BLaER1 treated with 17β-estradiol and CSF1 and Interleukin-3, amounts not matched to agents 10 nM and 100 nM (cell line): ENCODE results near the gene FUT4.
"Not testable (repeated sequence)": the region's sequence is repeated elsewhere in the genome, so short reads cannot be mapped to it uniquely, and the experiment has no call there.

Experiments used
- H3K27ac ChIP-seq, 11 experiments: shearing (Covaris generic); formaldehyde crosslinking; 2 replicates each; pipeline ENCODE4 v1.8.1; 2022
- H3K27me3 ChIP-seq, 11 experiments: shearing (Covaris generic); formaldehyde crosslinking; 2 replicates each; pipeline ENCODE4 v1.8.1; 2022
- H3K36me3 ChIP-seq, 11 experiments: shearing (Covaris generic); formaldehyde crosslinking; 2 replicates each; pipeline ENCODE4 v1.8.1; 2022
- H3K4me1 ChIP-seq, 10 experiments: shearing (Covaris generic); formaldehyde crosslinking; 2 replicates each; pipeline ENCODE4 v1.8.1; 2022
- H3K4me2 ChIP-seq, 11 experiments: shearing (Covaris generic); formaldehyde crosslinking; 2 replicates each; pipeline ENCODE4 v1.8.1; 2022
- H3K4me3 ChIP-seq, 10 experiments: shearing (Covaris generic); formaldehyde crosslinking; 2 replicates each; pipeline ENCODE4 v1.8.1; 2022
- H3K9ac ChIP-seq, 11 experiments: shearing (Covaris generic); formaldehyde crosslinking; 2 replicates each; pipeline ENCODE4 v1.8.1; 2022
- H3K9me3 ChIP-seq, 11 experiments: shearing (Covaris generic); formaldehyde crosslinking; replicated peaks in 1 of 11; 2 replicates each; pipeline ENCODE4 v1.8.1; 2022
- H4K20me1 ChIP-seq, 11 experiments: shearing (Covaris generic); formaldehyde crosslinking; 2 replicates each; pipeline ENCODE4 v1.8.1; 2022
- Cebpa-rat ChIP-seq, 11 experiments: shearing (Covaris generic); IDR thresholded peaks; 2 replicates each; pipeline ENCODE4 v1.8.1; 2022

Gene FUT4

DNA sequence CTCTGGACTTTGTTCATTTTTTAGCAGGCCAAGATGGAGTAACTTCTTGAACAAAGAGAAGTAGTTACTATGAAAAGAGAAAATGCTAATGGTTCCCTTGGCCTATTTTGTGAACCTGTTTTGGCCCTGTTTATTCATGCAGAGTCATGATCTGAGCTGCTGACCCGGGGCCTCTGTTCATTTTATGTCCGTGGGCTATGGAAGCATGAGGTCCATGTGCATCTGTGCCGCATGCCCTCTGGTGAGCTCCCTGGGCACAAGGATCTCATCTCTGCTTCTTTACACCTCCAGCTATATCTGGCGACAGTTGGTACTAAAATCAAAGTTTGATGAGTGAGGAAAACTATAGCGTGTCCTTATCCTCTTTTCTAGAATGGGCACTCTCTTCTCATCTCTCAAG, 24.5 kb downstream of the FUT4 start:
- Histone ChIP-seq H3K4me3 (no peak overlapping the region), H3K4me2 (no peak overlapping the region), H3K9ac (no peak overlapping the region), H3K9me3 (peaks cover 0 to 28% (median 4%) of the 10 kb centered on the region in 11 experiments; a peak in 12 of 22 replicates), H3K27ac (no peak overlapping the region), H3K4me1 (peaks cover 0 to 11% (median 6%) of the 10 kb centered on the region in 10 experiments; a peak in 10 of 20 replicates), H3K27me3 (no peaks in the 10 kb centered on the region), H4K20me1 (no peaks in the 10 kb centered on the region), H3K36me3 (no peaks in the 10 kb centered on the region)
- no peak for TF ChIP-seq Cebpa-rat (IDR thresholded peaks at IDR 0.05)

- H3K4me2 ChIP-seq = no peak overlapping the region
- H3K9me3 ChIP-seq = peaks cover 0 to 30% (median 4%) of the 10 kb centered on the region in 11 experiments; a peak in 12 of 22 replicates
- H3K9ac ChIP-seq = no peak overlapping the region
- H3K27me3 ChIP-seq = no peaks in the 10 kb centered on the region
- no peak overlapping the region for H3K27ac ChIP-seq
- peaks cover 0 to 6% (median 4%) of the 10 kb centered on the region in 10 experiments; a peak in 9 of 20 replicates for H3K4me1 ChIP-seq
- H3K36me3 ChIP-seq = no peaks in the 10 kb centered on the region
- H3K4me3 ChIP-seq = no peak overlapping the region
- no peaks in the 10 kb centered on the region for H4K20me1 ChIP-seq
- no peak for TF ChIP-seq Cebpa-rat (IDR thresholded peaks at IDR 0.05)
Observed at GRCh38 chr11:94568717-94569116, 25.0 kb downstream of the FUT4 start.

DNA sequence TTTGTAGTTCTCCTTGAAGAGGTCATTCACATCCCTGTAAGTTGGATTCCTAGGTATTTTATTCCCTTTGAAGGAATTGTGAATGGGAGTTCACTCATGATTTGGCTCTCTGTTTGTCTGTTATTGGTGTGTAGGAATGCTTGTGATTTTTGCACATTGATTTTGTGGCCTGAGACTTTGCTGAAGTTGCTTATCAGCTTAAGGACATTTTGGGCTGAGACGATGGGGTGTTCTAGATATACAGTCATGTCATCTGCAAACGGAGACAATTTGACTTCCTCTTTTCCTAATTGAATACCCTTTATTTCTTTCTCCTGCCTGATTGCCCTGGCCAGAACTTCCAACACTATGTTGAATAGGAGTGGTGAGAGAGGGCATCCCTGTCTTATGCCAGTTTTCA, 29.3 kb downstream of the FUT4 start:
- not testable (repeated sequence) for H3K9ac ChIP-seq, H3K4me2 ChIP-seq, H3K27ac ChIP-seq, H3K27me3 ChIP-seq, H4K20me1 ChIP-seq, H3K4me3 ChIP-seq, H3K36me3 ChIP-seq
- Histone ChIP-seq H3K4me1 (peaks cover 0 to 39% (median 11%) of the 10 kb centered on the region in 10 experiments; a peak in 14 of 20 replicates), H3K9me3 (peaks cover 0 to 33% (median 4%) of the 10 kb centered on the region in 11 experiments; a peak in 11 of 22 replicates)

GRCh38 chr11:94574193-94574961, 30.7 kb downstream of the FUT4 start:
- Histone ChIP-seq H3K9me3 (peaks cover 0 to 33% (median 4%) of the 10 kb centered on the region in 11 experiments; a peak in 11 of 22 replicates), H3K27me3 (no peaks in the 10 kb centered on the region), H3K4me1 (peaks cover 0 to 53% (median 24%) of the 10 kb centered on the region in 10 experiments; a peak in 17 of 20 replicates), H3K4me3 (no peak overlapping the region), H3K9ac (peak overlapping the region in 5 of 11 experiments; percentile 6 to 48 (median 28); a peak in 4 of 22 replicates), H3K27ac (peak overlapping the region in 6 of 11 experiments; percentile 11 to 74 (median 61); a peak in 11 of 22 replicates), H3K4me2 (peak overlapping the region in 7 of 11 experiments; percentile 11 to 67 (median 36); a peak in 12 of 22 replicates), H4K20me1 (no peaks in the 10 kb centered on the region), H3K36me3 (no peaks in the 10 kb centered on the region)
- peak in 2 of 11 experiments; percentile 34 to 57; a peak in 2 of 22 replicates for TF ChIP-seq Cebpa-rat (IDR thresholded peaks at IDR 0.05)

DNA sequence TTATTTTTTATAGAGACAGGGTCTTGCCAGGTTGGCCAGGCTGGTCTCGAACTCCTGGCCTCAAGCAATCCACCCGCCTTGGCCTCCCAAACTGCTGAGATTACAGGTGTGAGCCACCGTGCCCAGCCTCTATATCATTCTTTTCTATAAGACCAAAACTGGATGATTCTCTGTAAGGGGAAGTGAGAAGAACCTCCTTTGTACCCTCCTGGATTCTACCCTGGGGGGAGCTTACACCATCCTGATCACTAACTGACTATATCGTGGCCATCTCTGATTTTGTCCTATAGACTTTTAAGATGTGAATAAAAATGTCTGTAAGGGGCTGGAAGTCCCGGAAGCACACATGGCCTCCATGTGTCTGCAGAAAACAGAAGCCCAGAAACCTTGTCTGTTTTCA, 32.6 kb downstream of the FUT4 start:
- no peak overlapping the region for H3K9ac ChIP-seq
- TF ChIP-seq Cebpa-rat (IDR thresholded peaks at IDR 0.05) = no peak

DNA sequence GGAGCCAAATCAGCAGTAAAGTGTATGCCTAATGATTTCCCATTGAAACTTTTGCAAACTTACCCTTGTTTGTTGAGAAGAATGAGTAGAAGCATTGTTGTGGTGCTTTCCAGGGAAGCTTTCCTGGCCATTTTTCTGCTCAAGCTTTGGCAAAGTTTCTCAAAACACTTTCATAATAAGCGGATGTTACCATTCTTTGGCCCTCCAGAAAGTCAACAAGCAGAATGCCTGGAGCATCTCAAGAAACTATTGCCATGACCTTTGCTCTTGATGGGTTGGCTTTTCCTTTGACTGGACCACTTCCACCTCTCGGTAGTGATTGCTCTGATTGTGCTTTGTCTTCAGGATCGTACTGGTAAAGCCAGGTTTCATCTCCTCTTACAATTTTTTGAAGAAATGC, 34.1 kb downstream of the FUT4 start:
- peaks cover 0 to 80% (median 41%) of the 10 kb centered on the region in 10 experiments; a peak in 17 of 20 replicates for H3K4me1 ChIP-seq
- TF ChIP-seq Cebpa-rat (IDR thresholded peaks at IDR 0.05) = no peak

More for the DNA sequence above, 32.6 kb downstream of the FUT4 start:
- Histone ChIP-seq H3K9me3 (peaks cover 0 to 25% (median 4%) of the 10 kb centered on the region in 11 experiments; a peak in 9 of 22 replicates), H3K36me3 (no peaks in the 10 kb centered on the region), H3K4me2 (peak overlapping the region in 4 of 11 experiments; percentile 3 to 29 (median 8); a peak in 4 of 22 replicates), H3K4me1 (peaks cover 0 to 64% (median 28%) of the 10 kb centered on the region in 10 experiments; a peak in 17 of 20 replicates), H4K20me1 (no peaks in the 10 kb centered on the region), H3K27ac (peak overlapping the region in 3 of 11 experiments; percentile 41 to 74 (median 63); a peak in 2 of 22 replicates), H3K4me3 (no peak overlapping the region), H3K27me3 (no peaks in the 10 kb centered on the region)

DNA sequence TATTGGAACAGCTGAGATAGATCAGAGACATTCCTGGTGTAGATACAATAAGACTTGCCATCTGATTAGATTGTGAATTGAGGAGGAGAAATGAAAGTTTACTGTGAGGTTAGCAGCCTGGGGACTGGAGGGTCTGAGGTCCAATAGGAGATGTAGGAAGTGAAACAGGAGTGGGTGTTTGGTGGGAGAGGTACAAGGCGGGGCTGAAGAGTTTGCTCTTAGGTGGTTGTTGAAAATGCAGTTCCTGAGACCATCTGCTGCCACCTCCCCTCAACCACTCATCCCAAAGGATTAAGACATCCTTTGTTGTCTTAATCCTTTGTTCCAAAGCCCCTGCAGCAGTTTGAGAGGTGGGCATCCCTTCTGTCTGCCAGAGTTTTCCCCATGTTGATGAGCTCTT, 38.2 kb downstream of the FUT4 start:
- Histone ChIP-seq H3K4me2 (peak overlapping the region in 8 of 11 experiments; percentile 11 to 81 (median 62); a peak in 15 of 22 replicates), H3K9ac (no peak overlapping the region), H4K20me1 (no peaks in the 10 kb centered on the region), H3K36me3 (no peaks in the 10 kb centered on the region), H3K4me1 (peaks cover 0 to 71% (median 49%) of the 10 kb centered on the region in 10 experiments; a peak in 17 of 20 replicates), H3K9me3 (no peaks in the 10 kb centered on the region), H3K27me3 (no peaks in the 10 kb centered on the region), H3K4me3 (no peak overlapping the region), H3K27ac (peak overlapping the region in 3 of 11 experiments; percentile 33 to 83 (median 45); a peak in 5 of 22 replicates)
- no peak for TF ChIP-seq Cebpa-rat (IDR thresholded peaks at IDR 0.05)

More for the DNA sequence above, 34.1 kb downstream of the FUT4 start:
- Histone ChIP-seq H4K20me1 (no peaks in the 10 kb centered on the region), H3K27ac (no peak overlapping the region; a peak in 1 of 22 replicates), H3K9me3 (peaks cover 0 to 13% (median 0%) of the 10 kb centered on the region in 11 experiments; a peak in 3 of 22 replicates), H3K4me3 (no peak overlapping the region), H3K9ac (no peak overlapping the region), H3K36me3 (no peaks in the 10 kb centered on the region), H3K27me3 (no peaks in the 10 kb centered on the region), H3K4me2 (peak overlapping the region in 8 of 11 experiments; percentile 11 to 79 (median 68); a peak in 14 of 22 replicates)

DNA sequence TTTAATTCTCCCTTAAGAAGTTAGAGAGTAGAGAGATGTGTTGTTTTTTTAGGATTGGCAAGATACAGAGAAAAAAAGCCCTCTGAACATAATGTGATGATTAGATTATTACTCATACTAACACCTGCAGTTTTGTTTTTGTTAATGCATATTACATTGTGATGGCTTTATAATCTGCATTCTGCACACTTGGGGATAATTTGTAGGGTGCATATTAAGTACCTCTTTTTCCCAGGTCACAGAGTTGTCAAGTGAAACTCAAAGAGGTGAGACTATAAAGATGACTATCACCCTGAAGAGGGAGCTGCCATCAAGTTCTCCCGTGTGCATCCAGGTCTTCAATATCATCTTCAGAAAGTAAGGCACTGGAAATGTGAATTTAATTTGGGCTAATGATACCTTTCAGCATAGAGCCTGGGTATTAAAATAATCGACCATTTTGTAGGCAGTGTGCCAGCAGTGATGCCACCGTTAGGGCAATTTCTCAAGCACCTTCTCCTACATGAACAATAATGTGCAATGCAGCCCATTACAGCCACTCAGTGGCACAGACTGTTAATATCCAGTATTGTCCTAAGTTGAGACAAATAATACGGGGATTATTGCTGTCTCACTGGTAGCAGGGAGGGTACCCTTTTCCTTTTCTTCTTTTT, 39.6 kb downstream of the FUT4 start:
- Histone ChIP-seq H3K36me3 (no peaks in the 10 kb centered on the region), H3K9me3 (no peaks in the 10 kb centered on the region), H3K9ac (peak overlapping the region in 4 of 11 experiments; percentile 37 to 68 (median 60); a peak in 8 of 22 replicates), H3K27me3 (no peaks in the 10 kb centered on the region), H3K4me2 (peak overlapping the region in 8 of 11 experiments; percentile 21 to 81 (median 74); a peak in 13 of 22 replicates), H3K27ac (peak overlapping the region in 6 of 11 experiments; percentile 52 to 85 (median 73); a peak in 13 of 22 replicates), H3K4me1 (peaks cover 0 to 63% (median 44%) of the 10 kb centered on the region in 10 experiments; a peak in 17 of 20 replicates), H3K4me3 (0 out of 20 replicates have a peak overlapping the region, but pooled peaks of 1 of the 10 experiments have one; percentile 34), H4K20me1 (no peaks in the 10 kb centered on the region)
- TF ChIP-seq Cebpa-rat (IDR thresholded peaks at IDR 0.05) = no peak
